GM13976 (cell line): ENCODE data around the gene SLC6A15.

Experiments
- DNase-seq: peaks from one replicate; pipeline ENCODE4 v3.0.0; 2012; ENCODE audit warnings: low spot score
- in situ Hi-C: fragments of 300-500 bp; cut with MboI; formaldehyde crosslinking; loops from one replicate; pipeline ENCODE4 v1.12.0; 2022; ENCODE audit warnings: low sequenced_read_pairs, mixed read lengths, inconsistent platforms; ENCODE audit not compliant: unreplicated experiment
- TF ChIP-seq, protein P1 (sequence below): IDR thresholded peaks from 2 replicates; pipeline ENCODE4 v1.5.1; 2012; ENCODE audit warnings: borderline replicate concordance, mild to moderate bottlenecking; ENCODE audit not compliant: insufficient read depth; ENCODE audit errors: extremely low read depth, missing control alignments, control extremely low read depth

The SLC6A15 gene

DNA sequence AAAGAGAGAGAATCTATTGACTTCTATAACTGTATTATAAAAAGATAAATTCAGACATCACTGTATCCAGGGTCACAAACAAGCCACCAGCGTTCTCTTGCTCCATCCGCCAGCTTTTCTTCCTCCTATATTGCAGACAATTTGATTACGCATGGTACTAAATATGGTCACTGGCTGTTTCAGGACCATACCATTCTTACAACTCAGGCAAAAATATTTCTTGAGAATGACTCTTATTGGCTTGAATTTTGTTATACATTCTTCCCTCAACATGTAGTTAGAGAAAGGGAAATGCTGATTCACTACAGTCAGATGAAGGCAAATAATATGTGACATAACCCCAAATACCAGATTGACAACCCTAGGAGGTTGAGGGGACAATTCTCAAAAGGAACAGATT is 101.3 kb downstream of the SLC6A15 start:
- in situ Hi-C loops = no loop called here
- TF ChIP-seq, protein P1, sequence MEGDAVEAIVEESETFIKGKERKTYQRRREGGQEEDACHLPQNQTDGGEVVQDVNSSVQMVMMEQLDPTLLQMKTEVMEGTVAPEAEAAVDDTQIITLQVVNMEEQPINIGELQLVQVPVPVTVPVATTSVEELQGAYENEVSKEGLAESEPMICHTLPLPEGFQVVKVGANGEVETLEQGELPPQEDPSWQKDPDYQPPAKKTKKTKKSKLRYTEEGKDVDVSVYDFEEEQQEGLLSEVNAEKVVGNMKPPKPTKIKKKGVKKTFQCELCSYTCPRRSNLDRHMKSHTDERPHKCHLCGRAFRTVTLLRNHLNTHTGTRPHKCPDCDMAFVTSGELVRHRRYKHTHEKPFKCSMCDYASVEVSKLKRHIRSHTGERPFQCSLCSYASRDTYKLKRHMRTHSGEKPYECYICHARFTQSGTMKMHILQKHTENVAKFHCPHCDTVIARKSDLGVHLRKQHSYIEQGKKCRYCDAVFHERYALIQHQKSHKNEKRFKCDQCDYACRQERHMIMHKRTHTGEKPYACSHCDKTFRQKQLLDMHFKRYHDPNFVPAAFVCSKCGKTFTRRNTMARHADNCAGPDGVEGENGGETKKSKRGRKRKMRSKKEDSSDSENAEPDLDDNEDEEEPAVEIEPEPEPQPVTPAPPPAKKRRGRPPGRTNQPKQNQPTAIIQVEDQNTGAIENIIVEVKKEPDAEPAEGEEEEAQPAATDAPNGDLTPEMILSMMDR = no peak

DNA sequence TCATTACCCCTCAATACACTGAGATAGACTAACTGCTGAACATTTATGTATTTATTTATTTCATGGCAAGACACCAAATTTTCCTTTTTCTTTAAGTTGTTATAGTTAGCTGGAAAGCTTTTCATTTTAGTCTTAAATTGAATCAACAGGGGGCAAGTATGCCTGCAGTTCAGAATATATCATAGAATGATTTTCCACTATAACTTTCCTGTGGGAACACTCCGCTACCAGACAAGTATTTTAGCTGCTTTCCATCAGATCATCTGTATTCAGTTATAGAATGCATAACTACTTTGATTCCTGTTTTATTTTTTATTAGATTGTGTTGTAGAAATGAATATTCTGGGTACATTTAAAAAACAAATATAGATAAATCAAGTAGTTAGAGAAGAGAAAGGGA is 102.0 kb downstream of the SLC6A15 start:
- TF ChIP-seq, protein P1 = no peak
- in situ Hi-C loops = no loop called here

More for the DNA sequence above, 101.3 kb downstream of the SLC6A15 start:
- DNase-seq = no peak

More for the DNA sequence above, 102.0 kb downstream of the SLC6A15 start:
- DNase-seq = no peak
